Ovary (tissue), 9 donors: Measurements from ENCODE around the gene BSCL2. TPM values are rescaled to one million over a fixed set of nuclear protein-coding genes. Genes with fewer than 3 reads are reported as not detected.
"Not testable (repeated sequence)": the region's sequence is repeated elsewhere in the genome, so short reads cannot be mapped to it uniquely, and the experiment has no call there.

Experiments used
- DNase-seq, 5 donors: peaks; one replicate each; pipeline ENCODE4 v3.0.0-alpha.2; 2019 to 2020
- H3K27ac ChIP-seq, 2 donors: fragments of 200-600 bp; one replicate each; pipeline versions ENCODE4 v1.5.1 to v1.8.0; 2019 to 2022
- H3K27me3 ChIP-seq: fragments of 200-600 bp; one replicate; pipeline ENCODE4 v1.8.0; 2022
- H3K36me3 ChIP-seq: fragments of 200-600 bp; sonication (generic); one replicate; pipeline ENCODE4 v1.5.1; 2019
- H3K4me1 ChIP-seq: one replicate; pipeline ENCODE4 v1.8.1; 2013; ENCODE audit warnings: mild to moderate bottlenecking, moderate library complexity; ENCODE audit not compliant: insufficient read depth
- H3K4me3 ChIP-seq: fragments of 200-600 bp; sonication (generic); one replicate; pipeline ENCODE4 v1.5.1; 2017
- H3K9me3 ChIP-seq, 2 donors: fragments of 200-600 bp in 1 of 2; sonication (generic) in 1 of 2; one replicate each; pipeline versions ENCODE4 v1.5.1 to v1.8.1; 2013 to 2019; ENCODE audit warnings: mild to moderate bottlenecking in 1 of 2, moderate library complexity in 1 of 2
- CTCF ChIP-seq, 3 donors: fragments of 450-650 bp in 2 of 3; fragments of 200-600 bp in 1 of 3; IDR thresholded peaks; one replicate each; pipeline versions ENCODE4 v1.5.1 to v1.8.0; 2016 to 2022; ENCODE audit warnings: antibody characterized with exemption in 3 of 3, mild to moderate bottlenecking in 1 of 3
- EP300 ChIP-seq: sonication (generic); formaldehyde crosslinking; IDR thresholded peaks from one replicate; pipeline ENCODE4 v1.6.1; 2017; ENCODE audit warnings: antibody characterized with exemption
- POLR2A ChIP-seq: fragments of 450-650 bp; IDR thresholded peaks from one replicate; pipeline ENCODE4 v1.6.1; 2017; ENCODE audit warnings: antibody characterized with exemption, mild to moderate bottlenecking, moderate library complexity
- WGBS, 3 donors: extraction: QIAGEN DNeasy Blood & Tissue Kit in 1 of 3; methylation state at CpG; one replicate each; pipeline versions ENCODE4 v1.1.5 to v1.1.7; 2013 to 2017; 5-methylcytosine and 5-hydroxymethylcytosine counted together
- intact Hi-C, 4 donors: fragments of 100-400 bp; cut with DNase I; formaldehyde crosslinking; loops; one replicate each; pipeline versions ENCODE4 v1.11.0 to v1.15.1; 2022 to 2023
- polyA plus RNA-seq, 2 donors: library from polyadenylated mRNA; stranded (reverse); fragments of 200-250 nt in 1 of 2; fragments of 350-450 nt in 1 of 2; fragmentation: Illumina TruSeq in 1 of 2; extraction: RNeasy Lipid Tissue Mini Kit (QIAGEN cat#74804) in 1 of 2; gene quantifications; one replicate each; pipeline ENCODE4 v1.2.3, GENCODE V29; 2013 to 2014
- total RNA-seq, 7 donors: library from RNA; depleted of rRNA in 2 of 7; stranded (reverse); fragments of >200 nt in 2 of 7; fragmentation: NEBNext Ultra II Directional in 3 of 7; extraction: Animal tissue kit (Norgen Biotek cat#: 25700) in 3 of 7; gene quantifications; one replicate each; pipeline versions ENCODE4 v1.1.0 to v1.2.4, GENCODE V29; 2016 to 2023
- donor health status: DM: no; HTN: no; CAD: no; lungs with moderate emphysema.
- donor health status: DM: no; HTN: no; CAD: no.
- donor health status: Bipolar disorder and iron deficiency.
- donor health status: DM: yes; HTN: yes; CAD: no.
- donor health status: DM: no; HTN: no; CAD: no.
- donor health status: DM: yes; HTN: yes; CAD: no.

Gene BSCL2
- total and polyA plus RNA-seq, 9 donors = 31.4 to 122 (median 57.2) TPM

GRCh38 chr11:62652161-62653006 is 54.8 kb downstream of the BSCL2 start:
- no peak for TF ChIP-seq EP300
- no peak for TF ChIP-seq CTCF (IDR thresholded peaks at IDR 0.05)
- TF ChIP-seq POLR2A = no peak
- 35 to 37% (median 37%) methylated on average over 16 of the region's 16 CpGs for WGBS, 3 donors
- Histone ChIP-seq H3K27ac (peak overlapping the region; percentile 81 to 83), H3K27me3 (no peaks in the 10 kb centered on the region), H3K36me3 (peaks cover 2% of the 10 kb centered on the region), H3K9me3 (no peaks in the 10 kb centered on the region), H3K4me3 (peak overlapping the region; percentile 84), H3K4me1 (peaks cover 3% of the 10 kb centered on the region)
- no peak for DNase-seq
- intact Hi-C loops = no loop called here

- DNase-seq, intact Hi-C loops, H3K4me3 ChIP-seq, H3K9me3 ChIP-seq, H3K27me3 ChIP-seq, H3K4me1 ChIP-seq, H3K36me3 ChIP-seq, H3K27ac ChIP-seq: not testable (repeated sequence)
- WGBS, 3 donors = 90 to 96% (median 92%) methylated on average over 12 of the region's 12 CpGs
Observed at GRCh38 chr11:62650283-62650682, 56.9 kb downstream of the BSCL2 start.

GRCh38 chr11:62649486-62649885 is 57.7 kb downstream of the BSCL2 start:
- H3K27ac ChIP-seq = no peak overlapping the region
- no peaks in the 10 kb centered on the region for H3K9me3 ChIP-seq
- no peaks in the 10 kb centered on the region for H3K27me3 ChIP-seq
- intact Hi-C loops = no loop called here
- peaks cover 8% of the 10 kb centered on the region for H3K4me1 ChIP-seq
- no peak for TF ChIP-seq EP300
- TF ChIP-seq POLR2A = no peak
- no peak for TF ChIP-seq CTCF (IDR thresholded peaks at IDR 0.05)
- H3K4me3 ChIP-seq = no peak overlapping the region
- DNase-seq = no peak
- H3K36me3 ChIP-seq = peaks cover 2% of the 10 kb centered on the region
- WGBS, 3 donors = 82 to 87% (median 87%) methylated on average over 11 of the region's 11 CpGs

- 78 to 89% (median 80%) methylated on average over 11 of the region's 11 CpGs for WGBS, 3 donors
- Histone ChIP-seq H3K9me3 (no peaks in the 10 kb centered on the region), H3K4me3 (no peak overlapping the region), H3K4me1 (peaks cover 6% of the 10 kb centered on the region), H3K27me3 (no peaks in the 10 kb centered on the region), H3K27ac (no peak overlapping the region), H3K36me3 (peaks cover 2% of the 10 kb centered on the region)
- intact Hi-C loops = no loop called here
- DNase-seq = no peak
- TF ChIP-seq EP300 (no peak), CTCF (IDR thresholded peaks at IDR 0.05) (no peak)
Observed at GRCh38 chr11:62648967-62649364, 58.3 kb downstream of the BSCL2 start.
